SK-N-MC (cell line): ENCODE measurements around the gene TUBB2B.
"Not testable (repeated sequence)": the region's sequence is repeated elsewhere in the genome, so short reads cannot be mapped to it uniquely, and the experiment has no call there.

ENCODE experiments used
- EZH2 ChIP-seq: fragments of 200-600 bp; sonication (generic); IDR thresholded peaks from one replicate; pipeline ENCODE4 v1.6.1; 2017; ENCODE audit warnings: antibody characterized with exemption
- POLR2AphosphoS5 ChIP-seq: IDR thresholded peaks from 2 replicates; pipeline ENCODE4 v1.6.1; 2012; ENCODE audit warnings: mild to moderate bottlenecking, low read depth, low read length, borderline replicate concordance

DNA sequence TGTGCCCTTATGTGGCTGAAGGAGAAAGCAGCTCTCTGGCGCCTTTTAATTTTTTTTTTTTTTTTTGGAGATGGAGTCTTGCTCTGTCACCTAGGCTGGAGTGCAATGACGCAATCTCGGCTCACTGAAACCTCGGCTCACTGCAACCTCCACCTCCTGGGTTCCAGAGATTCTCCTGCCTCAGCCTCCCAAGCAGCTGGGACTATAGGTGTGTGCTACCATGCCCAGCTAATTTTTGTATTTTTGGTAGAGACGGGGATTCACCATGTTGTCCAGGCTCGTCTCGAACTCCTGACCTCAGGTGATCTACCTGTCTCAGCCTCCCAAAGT, 17.3 kb upstream of the TUBB2B start:
- not testable (repeated sequence) for TF ChIP-seq POLR2AphosphoS5, EZH2
